SKM-1 treated with dmso at 0.1 percent for 144 hours (cell line): Measurements from ENCODE around the gene PALLD.
"Not testable (repeated sequence)": the region's sequence is repeated elsewhere in the genome, so short reads cannot be mapped to it uniquely, and the experiment has no call there.

ENCODE experiments used
- DNase-seq: peaks from one replicate; lab custom pipeline; 2025; ENCODE audit not compliant: unreplicated experiment; lab: John Stamatoyannopoulos, UW

Gene PALLD

DNA sequence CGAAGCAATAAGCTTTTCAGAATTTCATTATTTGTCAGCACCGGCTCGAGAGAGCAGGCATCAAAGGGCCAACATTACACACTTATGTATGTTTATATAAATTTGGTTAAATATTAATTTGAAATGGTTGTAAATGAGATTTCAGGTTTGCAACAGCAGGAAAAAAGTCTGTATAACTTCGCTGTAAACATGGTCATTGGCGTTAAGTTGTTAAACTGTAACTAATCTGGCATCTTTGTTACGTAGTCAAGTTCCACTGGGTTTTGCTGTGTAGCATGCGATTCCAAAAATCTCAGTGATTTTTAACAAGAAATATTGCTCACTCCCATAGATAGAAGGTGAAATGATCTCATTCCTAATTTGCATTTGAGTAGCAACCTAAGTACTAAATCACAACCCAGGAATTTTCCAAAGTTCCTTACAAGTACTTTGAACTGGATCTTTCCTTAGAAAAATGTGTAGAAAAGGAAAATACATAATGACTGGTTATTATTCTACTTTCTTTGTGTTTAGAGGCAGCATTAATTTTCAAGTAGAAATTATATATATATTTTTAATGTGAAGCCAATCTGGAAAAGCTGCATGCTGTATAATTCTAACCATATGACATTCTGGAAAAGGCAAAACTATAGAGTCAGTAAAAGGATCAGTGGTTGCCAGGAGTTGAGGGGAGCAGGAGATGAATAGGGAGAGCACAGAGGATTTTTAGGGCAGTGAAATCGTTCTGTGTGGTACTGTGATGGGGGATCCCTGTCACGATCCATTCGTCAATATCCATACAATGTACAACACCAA is 291.1 kb downstream of the PALLD start:
- no peak for DNase-seq

- no peak for DNase-seq
These were observed 294.0 kb downstream of the PALLD start for GRCh38 chr4:168790898-168791297.

- DNase-seq, result no peak
These were observed 294.5 kb downstream of the PALLD start for GRCh38 chr4:168791376-168791775.

DNA sequence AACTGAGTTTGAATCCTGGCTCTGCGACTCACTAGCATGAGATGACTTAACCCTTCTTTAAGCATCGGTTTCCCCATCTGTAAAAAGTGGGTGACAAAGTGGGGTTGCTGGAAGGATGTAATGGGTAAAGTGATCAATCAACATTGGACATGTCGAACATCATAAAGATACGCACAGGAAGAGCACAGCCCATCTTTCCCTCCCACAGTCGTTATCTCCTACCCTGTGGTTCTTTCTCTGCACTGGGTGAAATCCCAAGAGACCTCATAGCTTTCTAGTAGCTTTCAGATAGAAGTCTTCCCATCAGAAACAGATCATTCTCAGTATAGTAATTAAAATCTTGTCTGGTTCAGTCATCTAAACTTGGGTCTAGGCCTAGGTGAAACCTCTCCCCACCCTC is 296.7 kb downstream of the PALLD start:
- no peak for DNase-seq

DNA sequence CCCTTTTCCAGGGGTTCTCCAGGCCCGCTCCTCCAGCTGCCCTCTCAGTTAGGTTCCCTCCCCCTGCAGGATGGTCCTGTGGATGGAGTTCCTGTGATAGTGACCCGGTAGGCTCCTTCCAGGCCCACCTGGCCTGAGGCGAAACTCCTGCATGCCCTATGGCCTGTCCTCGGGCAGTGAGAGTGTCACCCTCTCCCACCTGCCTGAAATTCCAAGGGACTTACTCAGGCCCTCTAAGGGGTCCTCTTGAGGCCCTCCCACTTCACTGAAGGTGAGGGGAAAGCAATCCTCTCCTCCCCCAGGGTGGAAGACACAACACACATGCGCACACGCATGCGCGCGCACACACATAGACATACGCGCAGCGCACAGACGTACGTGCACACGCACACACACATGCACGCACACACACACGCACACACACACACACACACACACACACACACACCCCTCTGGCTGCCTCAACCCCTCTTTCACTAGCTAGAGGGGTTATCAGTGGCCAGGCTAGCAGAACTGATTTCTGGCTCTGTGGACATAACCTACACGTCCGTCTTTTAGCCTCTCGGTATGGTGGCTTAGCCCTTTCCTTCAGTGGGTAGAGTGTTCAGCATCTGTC is 297.3 kb downstream of the PALLD start:
- DNase-seq, result no peak

DNA sequence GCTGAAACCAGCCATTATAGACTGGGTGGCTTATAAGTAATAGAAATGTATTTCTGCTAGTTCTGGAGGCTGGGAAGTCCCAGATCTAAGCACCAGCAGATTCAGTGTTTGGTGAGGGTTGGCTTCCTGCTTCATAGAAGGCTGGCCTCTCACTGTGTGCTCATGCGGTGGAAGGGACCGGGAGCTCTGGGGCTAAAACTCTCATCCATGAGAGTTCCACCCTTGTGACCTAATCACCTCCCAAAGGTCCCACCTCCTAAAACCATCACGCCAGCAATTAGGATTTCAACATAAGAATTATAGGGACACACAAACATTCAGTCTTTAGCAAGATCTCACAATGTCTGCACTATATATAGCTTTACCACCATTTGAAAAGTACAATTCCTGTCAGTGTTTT is 298.0 kb downstream of the PALLD start:
- no peak for DNase-seq

- no peak for DNase-seq
These were observed 298.5 kb downstream of the PALLD start for GRCh38 chr4:168795346-168795745.

DNA sequence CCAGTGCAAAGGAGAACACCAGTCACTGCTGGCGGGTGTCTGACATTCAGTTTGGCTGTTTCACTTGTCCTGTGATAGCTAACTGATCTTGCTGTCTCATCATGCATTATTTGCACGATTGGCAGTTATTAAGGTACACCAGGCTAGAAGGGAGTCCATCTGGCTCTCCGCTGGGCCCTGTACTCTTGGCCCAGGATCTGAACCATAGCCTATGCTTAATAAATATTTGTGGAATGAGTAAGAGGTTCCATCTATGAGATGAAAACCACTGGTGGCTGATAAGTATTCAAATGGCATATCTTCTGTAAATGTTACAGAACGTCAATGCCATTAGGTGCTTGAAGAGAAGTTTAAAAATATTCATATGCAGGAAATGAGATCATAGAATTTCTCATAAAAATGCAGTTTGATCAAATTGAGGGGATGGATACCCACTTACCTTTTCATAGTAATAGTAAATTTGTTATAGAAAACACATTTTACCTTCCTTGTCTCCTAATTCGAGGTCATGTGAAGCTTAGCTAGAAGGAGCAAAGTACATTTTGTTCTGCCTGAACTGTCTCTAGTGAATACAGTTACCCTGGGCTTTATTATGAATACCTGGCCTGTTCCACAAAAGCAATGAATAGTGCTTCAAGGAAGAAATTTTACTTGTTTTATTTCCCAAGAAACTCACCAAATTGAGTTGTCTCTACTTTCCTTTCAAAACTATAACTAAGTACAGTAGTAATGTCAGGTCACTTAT is 299.7 kb downstream of the PALLD start:
- no peak for DNase-seq

DNA sequence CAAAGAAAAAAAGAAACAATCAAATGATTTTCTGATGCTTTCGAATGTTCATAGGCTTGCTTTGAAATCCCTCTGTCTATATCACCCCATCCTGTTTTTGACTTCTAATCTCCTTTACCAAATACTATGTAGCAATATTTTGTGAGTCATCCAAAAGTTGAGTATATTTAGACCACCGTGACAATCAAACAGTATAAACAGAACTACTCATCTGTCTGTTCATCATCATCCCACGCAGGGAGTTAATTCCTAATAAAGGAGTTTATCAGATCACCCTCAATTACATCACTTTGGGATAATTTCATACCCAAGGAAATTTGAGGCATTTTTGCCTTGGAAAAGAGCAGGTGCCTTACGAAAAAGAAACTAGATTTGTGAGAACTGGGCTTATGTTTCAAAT is 300.3 kb downstream of the PALLD start:
- DNase-seq, result no peak

GRCh38 chr4:168797738-168798375 is 301.0 kb downstream of the PALLD start:
- no peak for DNase-seq

DNA sequence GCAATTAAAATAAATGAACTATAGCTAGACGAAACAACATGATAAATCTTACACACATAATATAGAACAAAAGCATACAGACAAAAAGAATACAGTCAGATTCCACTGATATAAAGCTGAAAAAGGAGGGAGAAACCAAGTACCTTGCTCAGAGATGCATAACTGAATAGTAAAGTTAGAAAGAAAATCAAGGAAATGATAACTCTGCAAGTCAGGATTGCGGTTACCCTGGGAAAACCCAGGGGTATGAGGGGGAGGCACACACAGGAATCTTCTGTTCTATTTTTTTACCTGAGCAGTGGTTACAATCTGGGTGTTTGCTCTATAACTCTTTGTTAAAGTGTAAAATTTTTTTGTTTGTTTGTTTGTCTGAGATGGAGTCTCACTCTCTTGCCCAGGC is 304.1 kb downstream of the PALLD start:
- DNase-seq, result no peak

DNA sequence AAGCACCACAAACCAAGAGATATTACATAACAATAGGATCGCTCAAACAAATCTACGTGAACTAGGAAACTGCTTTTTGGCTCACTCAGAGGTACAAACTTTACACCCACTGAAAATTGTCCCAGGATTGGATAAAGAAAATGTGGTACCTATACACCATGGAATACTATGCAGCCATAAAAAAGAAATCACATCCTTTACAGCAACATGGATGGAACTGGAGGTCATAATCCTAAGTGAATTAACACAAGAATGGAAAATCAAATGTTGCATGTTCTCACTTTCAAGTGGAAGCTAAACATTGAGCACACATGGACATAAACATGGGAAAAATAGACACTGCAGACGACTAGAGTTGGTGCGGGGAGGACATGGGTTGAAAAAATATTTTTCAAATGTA is 305.4 kb downstream of the PALLD start:
- no peak for DNase-seq

GRCh38 chr4:168803052-168803451 is 306.2 kb downstream of the PALLD start:
- DNase-seq, result peak; percentile 66

DNA sequence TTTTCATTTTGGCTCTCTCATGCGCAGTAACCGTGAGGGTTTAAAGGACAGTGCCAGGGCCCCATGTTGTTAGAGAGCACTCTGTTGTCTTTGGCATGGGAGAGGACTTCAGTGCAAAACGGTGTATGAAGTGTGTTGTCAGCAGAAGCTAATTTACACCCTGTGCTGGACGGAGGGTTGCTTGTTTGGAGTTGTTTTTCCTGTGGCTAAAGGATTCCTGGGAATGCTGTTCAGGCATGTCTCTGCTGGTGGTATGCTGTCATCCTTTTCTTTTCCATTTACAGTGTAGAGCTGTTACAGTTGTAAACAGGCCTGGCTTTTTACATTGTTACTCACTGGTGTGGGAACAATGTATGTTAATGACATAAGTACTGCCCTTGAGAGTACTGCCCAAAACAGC is 306.9 kb downstream of the PALLD start:
- no peak for DNase-seq

- no peak for DNase-seq
These were observed 307.3 kb downstream of the PALLD start for GRCh38 chr4:168804146-168804545.

DNA sequence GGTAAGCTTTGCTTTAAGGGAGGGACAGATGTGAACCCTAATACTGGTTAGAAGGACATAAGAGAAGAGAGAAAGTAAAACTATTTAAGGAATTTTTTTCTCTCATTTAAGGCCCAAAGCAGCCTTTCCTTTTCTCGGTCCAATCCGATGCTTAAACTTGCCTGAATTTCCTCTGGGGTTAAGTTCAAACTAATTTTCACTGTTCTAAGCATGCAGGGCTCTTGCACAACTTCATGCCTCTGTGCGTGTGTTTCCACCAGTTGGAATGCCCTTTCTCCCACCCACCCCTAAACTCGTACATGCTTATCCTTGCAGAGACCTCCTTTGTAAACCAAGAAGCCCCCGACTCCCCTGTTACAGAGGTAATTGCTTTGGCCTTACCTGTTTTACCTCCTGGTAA is 308.5 kb downstream of the PALLD start:
- DNase-seq, result no peak

DNA sequence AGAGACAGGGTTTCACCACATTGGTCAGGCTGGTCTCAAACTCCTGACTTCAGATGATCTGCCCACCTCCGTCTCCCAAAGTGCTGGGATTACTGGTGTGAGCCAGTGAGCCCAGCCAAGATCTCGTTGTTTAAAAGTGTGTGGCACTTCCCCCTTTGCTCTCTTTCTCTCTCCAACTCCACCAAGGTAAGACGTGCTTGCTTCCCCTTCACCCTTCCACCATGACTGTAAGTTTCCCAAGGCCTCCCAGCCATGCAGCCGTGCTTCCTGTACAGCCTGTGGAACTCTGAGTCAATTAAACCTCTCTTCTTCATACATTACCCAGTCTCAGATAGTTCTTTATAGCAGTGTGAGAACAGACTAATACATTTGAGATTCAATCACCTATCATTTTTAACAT is 309.4 kb downstream of the PALLD start:
- DNase-seq, result not testable (repeated sequence)

DNA sequence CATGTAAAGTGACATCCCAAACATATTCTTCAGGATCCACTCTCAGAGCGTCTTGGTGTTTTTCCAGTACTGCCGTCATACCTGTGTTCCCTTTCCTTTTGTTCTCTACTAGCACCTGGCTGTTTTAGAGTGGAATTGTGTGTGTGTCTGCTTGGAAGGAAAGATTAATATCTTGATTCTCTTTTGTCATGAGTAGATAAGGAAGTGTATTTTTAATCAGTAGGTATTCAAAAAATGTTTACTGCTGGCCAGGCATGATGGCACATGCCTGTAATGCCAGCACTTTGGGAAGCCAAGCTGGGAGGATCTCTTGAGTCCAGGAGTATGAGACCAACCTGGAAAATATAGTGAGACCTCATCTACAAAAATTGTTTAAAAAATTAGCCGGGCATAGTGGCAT is 314.4 kb downstream of the PALLD start:
- no peak for DNase-seq

GRCh38 chr4:168811786-168812651 is 315.2 kb downstream of the PALLD start:
- DNase-seq, result no peak

- no peak for DNase-seq
These were observed 316.0 kb downstream of the PALLD start for GRCh38 chr4:168812806-168813205.

- no peak for DNase-seq
These were observed 317.0 kb downstream of the PALLD start for GRCh38 chr4:168813890-168814289.
